SJCRH30 (cell line): ENCODE measurements around the gene CTRB2. TPM values are rescaled to one million over a fixed set of nuclear protein-coding genes. Genes with fewer than 3 reads are reported as not detected.
"Not testable (repeated sequence)": the region's sequence is repeated elsewhere in the genome, so short reads cannot be mapped to it uniquely, and the experiment has no call there.

ENCODE experiments used
- DNase-seq, 2 experiments: peaks; one replicate each; pipeline ENCODE4 v3.0.0-alpha.2; 2015 to 2020
- H3K27ac ChIP-seq: fragments of 250-450 bp; sonication (Bioruptor Pico); 2 replicates; pipeline ENCODE4 v1.5.1; 2020; ENCODE audit warnings: mild to moderate bottlenecking, moderate library complexity
- H3K27me3 ChIP-seq: fragments of 250-450 bp; sonication (Bioruptor Pico); 2 replicates; pipeline ENCODE4 v1.5.1; 2020; ENCODE audit warnings: mild to moderate bottlenecking, moderate library complexity
- H3K36me3 ChIP-seq: fragments of 250-450 bp; sonication (Bioruptor Pico); 2 replicates; pipeline ENCODE4 v1.5.1; 2020; ENCODE audit warnings: mild to moderate bottlenecking, moderate library complexity
- H3K4me1 ChIP-seq: fragments of 250-450 bp; sonication (Bioruptor Pico); 2 replicates; pipeline ENCODE4 v1.5.1; 2020; ENCODE audit warnings: mild to moderate bottlenecking, moderate library complexity
- H3K4me3 ChIP-seq: fragments of 250-450 bp; sonication (Bioruptor Pico); 2 replicates; pipeline ENCODE4 v1.5.1; 2020; ENCODE audit warnings: mild to moderate bottlenecking, moderate library complexity
- H3K9me3 ChIP-seq: fragments of 250-450 bp; sonication (Bioruptor Pico); replicated peaks from 2 replicates; pipeline ENCODE4 v1.5.1; 2020; ENCODE audit warnings: mild to moderate bottlenecking, moderate library complexity
- total RNA-seq: library from RNA; depleted of rRNA; stranded (reverse); fragments of >200 nt; shearing (Covaris generic); gene quantifications from 2 replicates; pipeline ENCODE4 v1.2.3, GENCODE V29; 2014

CTRB2 gene
- total RNA-seq, 1 experiment from 2014 or later = not detected

DNA sequence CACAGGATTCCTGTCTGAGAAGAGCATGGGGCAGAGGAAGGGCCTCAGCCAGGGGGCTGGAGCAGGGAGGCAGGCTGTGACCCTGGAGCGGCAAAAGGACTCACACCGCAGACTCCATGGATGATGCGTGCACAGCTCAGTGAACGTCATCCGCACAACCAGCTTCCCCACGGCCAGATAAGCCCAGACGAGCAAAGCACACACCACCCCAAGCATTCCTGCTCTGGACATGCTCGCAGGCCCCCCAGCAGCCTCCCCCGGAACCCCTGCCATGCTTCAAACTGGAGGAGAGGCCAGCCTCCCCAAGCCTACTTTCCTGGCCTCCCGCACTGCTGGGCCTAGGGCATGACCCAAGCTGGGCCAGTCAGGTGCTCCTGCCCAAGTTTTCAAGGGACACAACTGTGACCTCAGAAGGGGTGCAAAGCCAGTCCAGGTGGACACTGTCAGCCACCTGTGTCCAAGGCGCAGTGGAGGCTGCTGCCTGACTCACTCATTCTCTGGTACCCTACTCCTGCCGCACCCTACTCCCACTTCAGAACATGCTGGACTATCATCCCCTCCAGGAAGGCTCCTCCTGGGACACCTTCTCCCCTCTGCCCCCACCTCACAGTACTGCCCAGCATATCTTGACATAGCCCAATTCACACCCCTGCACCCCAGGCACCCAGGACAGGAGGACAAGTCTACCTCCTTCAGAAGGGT, 39.7 kb upstream of the CTRB2 start:
- Histone ChIP-seq H3K27ac (peak overlapping the region; percentile 90; the same call in 1 of the 2 replicates), H3K4me1 (peaks cover 20% of the 10 kb centered on the region), H3K9me3 (no peaks in the 10 kb centered on the region), H3K4me3 (no peak overlapping the region), H3K36me3 (no peaks in the 10 kb centered on the region), H3K27me3 (no peaks in the 10 kb centered on the region)
- DNase-seq = no peak

- Histone ChIP-seq H3K36me3 (no peaks in the 10 kb centered on the region), H3K4me1 (peaks cover 20% of the 10 kb centered on the region), H3K27ac (peak overlapping the region; percentile 90), H3K4me3 (peak overlapping the region; percentile 6), H3K9me3 (no peaks in the 10 kb centered on the region), H3K27me3 (no peaks in the 10 kb centered on the region)
- peak; percentile 87 to 91 for DNase-seq
Observed at GRCh38 chr16:75244844-75245758, 38.1 kb upstream of the CTRB2 start.

DNA sequence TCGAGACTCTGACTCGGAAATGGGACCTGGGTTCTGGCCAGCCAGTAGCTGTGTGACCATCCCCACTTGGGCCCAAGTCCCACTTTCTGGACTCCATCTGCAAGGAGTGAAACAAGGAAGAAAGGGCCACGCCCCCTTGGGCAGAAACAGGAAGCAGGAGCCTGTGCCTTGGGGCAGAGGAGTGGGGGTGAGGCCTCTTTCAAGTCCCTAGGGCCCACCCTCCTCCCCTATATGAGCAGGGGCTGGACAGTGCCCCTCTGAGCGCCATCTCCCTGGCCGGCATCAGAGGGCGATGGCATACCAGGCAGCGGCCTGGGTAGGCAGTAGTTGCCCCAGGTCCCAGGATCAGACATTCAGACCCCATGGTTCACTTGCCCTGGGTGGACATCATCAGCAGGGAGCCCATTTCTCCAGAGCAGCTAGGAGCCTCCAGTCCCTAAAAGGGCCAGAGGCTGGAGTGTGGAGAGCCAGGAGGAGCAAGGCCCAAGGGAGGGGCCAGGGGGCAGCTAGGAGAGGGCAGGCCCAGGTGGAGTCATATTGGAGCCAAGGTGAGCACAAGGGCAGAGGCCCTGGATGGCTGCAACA, 37.4 kb upstream of the CTRB2 start:
- Histone ChIP-seq H3K9me3 (no peaks in the 10 kb centered on the region), H3K27ac (peak overlapping the region; percentile 90), H3K27me3 (no peaks in the 10 kb centered on the region), H3K4me3 (no peak overlapping the region), H3K36me3 (no peaks in the 10 kb centered on the region), H3K4me1 (peaks cover 22% of the 10 kb centered on the region)
- peak in 1 of 2 experiments; percentile 18 for DNase-seq

DNA sequence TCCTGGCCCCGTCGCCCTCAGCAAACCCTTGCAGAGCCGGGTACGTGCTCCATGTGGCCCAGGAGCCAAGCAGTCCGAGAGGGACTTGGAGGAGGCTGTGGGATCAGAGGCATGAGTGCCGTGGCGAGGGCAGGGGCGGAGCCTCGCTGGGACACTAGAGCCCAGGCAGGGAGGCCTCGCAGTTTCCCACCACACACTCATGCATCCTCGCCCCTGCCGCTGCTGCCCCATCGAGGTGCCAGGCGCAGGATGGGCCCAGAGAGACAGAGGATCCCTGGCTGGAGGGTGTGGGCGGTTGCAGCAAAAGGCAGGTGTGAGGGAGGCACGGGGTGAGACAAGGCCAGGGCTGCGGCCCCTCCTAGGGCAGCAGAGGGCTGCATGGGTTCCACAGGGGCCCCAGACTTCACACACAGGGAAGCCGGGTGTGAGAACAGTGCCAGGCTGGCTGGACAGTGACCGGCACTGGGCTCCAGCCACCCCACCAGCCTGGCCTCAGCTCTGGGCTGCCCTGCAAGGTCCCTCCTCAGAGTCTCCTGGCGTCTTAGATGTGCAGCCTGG, 36.8 kb upstream of the CTRB2 start:
- DNase-seq = no peak
- Histone ChIP-seq H3K4me3 (no peak overlapping the region), H3K4me1 (peaks cover 28% of the 10 kb centered on the region), H3K27ac (no peak overlapping the region; the same call in 1 of the 2 replicates), H3K27me3 (no peaks in the 10 kb centered on the region), H3K9me3 (no peaks in the 10 kb centered on the region), H3K36me3 (no peaks in the 10 kb centered on the region)

DNA sequence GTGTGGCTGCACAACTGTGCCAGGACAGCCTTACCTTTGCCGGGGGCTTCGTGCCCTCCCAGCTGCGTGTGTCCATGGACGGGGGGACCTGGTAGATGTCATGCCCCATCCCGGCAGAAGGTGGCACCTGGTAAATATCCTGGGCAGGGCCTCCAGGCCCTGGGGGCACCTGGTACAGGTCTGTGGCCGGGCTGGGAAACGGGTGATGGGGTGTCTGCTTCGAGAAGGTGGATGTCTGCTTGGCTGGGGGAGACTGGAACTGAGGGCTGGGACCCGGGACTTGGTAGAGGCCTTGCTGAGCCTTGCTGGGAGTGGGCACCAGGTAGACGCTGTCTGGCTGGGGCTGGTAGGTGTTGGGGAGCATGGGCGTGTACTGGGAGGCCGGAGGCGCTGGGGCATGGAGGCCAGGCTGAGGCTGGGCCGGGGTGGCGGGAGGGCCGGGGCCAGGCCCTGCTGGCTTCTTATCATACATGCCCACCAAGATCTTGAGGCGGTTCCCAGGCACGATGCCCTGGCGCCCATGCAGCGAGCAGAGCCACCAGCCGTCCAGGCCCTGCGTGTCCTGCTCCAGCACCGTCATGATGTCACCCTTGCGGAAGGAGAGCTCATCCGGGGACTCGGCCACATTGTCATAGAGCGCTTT, 35.6 kb upstream of the CTRB2 start:
- not testable (repeated sequence) for H3K9me3 ChIP-seq, H3K36me3 ChIP-seq, H3K4me3 ChIP-seq, H3K27ac ChIP-seq, DNase-seq, H3K27me3 ChIP-seq
- peaks cover 37% of the 10 kb centered on the region for H3K4me1 ChIP-seq

DNA sequence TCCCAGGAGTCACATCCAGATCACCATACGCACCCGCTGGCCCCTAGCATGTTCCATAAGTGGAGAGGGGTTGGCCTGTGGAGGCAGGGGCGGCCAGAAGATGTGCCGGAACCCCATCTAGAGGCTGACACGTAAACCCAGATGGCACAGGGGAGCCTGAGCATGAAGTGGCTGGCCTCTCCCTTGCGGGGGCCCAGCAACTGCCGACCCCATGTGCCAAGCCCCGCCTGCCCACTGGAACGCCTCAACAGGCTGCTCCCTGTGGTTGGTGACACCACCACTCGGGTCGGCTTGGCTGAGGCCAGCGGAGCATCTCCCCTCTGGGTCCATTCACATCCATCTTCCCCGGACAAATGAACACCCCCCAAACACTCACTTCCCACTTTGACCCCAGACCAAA, 35.0 kb upstream of the CTRB2 start:
- DNase-seq = no peak
- H3K36me3 ChIP-seq = no peaks in the 10 kb centered on the region
- H3K4me3 ChIP-seq = no peak overlapping the region
- no peaks in the 10 kb centered on the region for H3K9me3 ChIP-seq
- H3K27ac ChIP-seq = no peak overlapping the region
- H3K27me3 ChIP-seq = no peaks in the 10 kb centered on the region
- peaks cover 37% of the 10 kb centered on the region for H3K4me1 ChIP-seq

GRCh38 chr16:75241412-75241811, 34.5 kb upstream of the CTRB2 start:
- peaks cover 36% of the 10 kb centered on the region for H3K4me1 ChIP-seq
- DNase-seq = no peak
- no peak overlapping the region for H3K27ac ChIP-seq
- no peak overlapping the region for H3K4me3 ChIP-seq
- H3K27me3 ChIP-seq = no peaks in the 10 kb centered on the region
- H3K36me3 ChIP-seq = no peaks in the 10 kb centered on the region
- H3K9me3 ChIP-seq = no peaks in the 10 kb centered on the region

- not testable (repeated sequence) for H3K27ac ChIP-seq, H3K4me3 ChIP-seq, H3K36me3 ChIP-seq, H3K9me3 ChIP-seq, H3K27me3 ChIP-seq, DNase-seq
- H3K4me1 ChIP-seq = peaks cover 31% of the 10 kb centered on the region
Observed at GRCh38 chr16:75240633-75241032, 33.7 kb upstream of the CTRB2 start.

DNA sequence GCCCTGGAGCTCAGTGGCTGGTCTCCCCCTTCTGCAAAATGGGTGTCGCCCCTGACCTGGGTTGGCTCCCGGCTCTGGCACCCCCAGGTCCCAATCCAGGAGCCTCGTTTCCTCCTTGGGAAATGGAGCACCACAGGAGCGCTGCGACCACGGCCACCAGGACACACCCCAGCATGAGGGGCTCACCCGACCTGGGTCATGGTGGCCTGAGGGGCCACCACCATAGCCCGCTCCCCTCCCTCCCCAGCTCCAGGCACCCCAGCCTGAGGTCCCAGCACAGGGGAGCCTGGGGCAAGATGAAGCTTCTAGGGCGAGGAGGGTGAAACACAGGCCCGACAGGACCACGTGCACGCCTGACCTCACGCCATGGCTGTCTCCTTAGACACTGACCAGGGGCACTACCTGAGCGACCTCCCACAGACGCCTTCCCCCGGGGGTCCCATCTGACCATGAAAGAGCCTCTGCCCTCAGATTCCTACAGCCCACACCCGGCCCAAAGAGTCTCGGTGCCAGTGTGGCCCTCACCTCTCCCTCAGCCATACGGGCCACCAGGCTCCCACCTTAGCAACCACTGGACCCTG, 32.7 kb upstream of the CTRB2 start:
- Histone ChIP-seq H3K36me3 (no peaks in the 10 kb centered on the region), H3K4me1 (peaks cover 28% of the 10 kb centered on the region), H3K9me3 (no peaks in the 10 kb centered on the region), H3K4me3 (no peak overlapping the region), H3K27ac (no peak overlapping the region), H3K27me3 (no peaks in the 10 kb centered on the region)
- DNase-seq = no peak

DNA sequence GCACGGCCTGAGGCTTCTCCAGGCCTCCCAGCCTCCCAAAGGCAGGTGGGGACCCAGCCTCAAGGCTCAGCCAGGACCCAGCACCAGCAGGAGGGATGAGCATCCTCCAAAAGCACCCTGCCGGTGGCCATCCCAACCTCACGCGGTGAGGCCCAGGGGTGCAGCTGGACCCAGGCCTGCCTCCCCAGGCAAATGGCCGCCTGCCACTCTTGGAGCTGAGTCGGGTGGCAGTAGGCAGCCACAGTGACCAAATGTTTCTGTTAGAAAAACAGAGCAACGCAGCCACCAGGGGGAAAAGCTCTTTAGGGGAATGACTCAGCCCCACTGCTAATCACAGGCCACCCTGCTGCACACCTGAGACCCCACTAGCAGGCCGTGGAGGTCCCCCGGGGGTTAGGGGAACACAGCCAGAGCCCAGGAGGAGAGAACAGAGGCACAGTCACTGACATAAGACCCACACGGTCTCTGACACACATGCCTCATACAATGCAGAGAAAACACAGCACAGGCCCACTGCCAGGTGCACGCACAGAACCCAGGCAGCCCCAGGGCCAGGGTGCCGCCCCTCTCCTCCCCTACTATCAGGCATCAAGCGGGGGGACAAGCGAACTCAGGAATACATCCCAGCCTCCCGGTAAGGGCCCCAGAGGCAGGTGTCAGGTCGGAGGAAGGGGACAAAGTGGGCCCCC, 32.0 kb upstream of the CTRB2 start:
- H3K9me3 ChIP-seq = no peaks in the 10 kb centered on the region
- H3K27me3 ChIP-seq = no peaks in the 10 kb centered on the region
- no peak overlapping the region for H3K4me3 ChIP-seq
- H3K27ac ChIP-seq = peak overlapping the region; percentile 36; the same call in 1 of the 2 replicates
- H3K36me3 ChIP-seq = no peaks in the 10 kb centered on the region
- DNase-seq = peak in 1 of 2 experiments; percentile 22
- H3K4me1 ChIP-seq = peaks cover 21% of the 10 kb centered on the region

DNA sequence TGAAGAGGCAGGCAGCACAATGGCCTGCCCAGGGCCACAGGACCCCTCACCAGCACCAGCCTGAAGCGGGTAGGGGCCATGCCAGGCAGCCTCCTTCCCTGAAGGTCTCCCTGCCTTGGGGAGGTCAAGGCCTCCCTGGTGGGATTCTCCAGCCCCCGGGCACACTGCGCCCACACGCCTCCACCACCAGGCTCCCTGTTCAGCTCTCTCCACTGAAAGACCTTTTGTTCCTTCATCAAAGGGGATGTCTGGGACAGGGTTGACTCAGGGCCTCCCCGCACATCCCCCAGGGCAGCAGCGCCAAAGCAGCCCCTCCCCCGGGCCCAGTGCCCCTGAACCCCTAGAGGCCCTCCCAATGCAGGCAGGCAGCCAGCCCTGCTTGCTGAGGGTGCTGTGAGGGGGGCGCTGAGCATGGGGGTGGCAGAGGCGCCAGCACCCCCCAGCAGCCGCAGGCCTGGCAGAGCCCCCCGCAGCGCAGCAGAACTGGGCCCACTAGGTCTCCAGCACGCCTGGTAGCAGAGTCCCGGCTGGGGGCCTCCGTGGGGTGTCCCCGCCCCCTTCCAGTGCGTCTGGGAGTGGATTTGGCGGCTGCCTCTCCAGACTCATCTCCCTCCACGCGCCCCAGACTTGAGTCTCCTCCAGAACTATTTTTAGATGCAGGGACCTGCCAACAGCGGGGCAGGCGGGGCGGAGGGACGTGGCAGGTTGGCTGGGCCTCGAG, 31.3 kb upstream of the CTRB2 start:
- H3K4me1 ChIP-seq = peaks cover 17% of the 10 kb centered on the region; the same call in 1 of the 2 replicates
- peak overlapping the region; percentile 36; the same call in 1 of the 2 replicates for H3K27ac ChIP-seq
- H3K27me3 ChIP-seq = no peaks in the 10 kb centered on the region
- H3K9me3 ChIP-seq = no peaks in the 10 kb centered on the region
- H3K4me3 ChIP-seq = no peak overlapping the region
- DNase-seq = peak; percentile 54 to 61
- no peaks in the 10 kb centered on the region for H3K36me3 ChIP-seq

DNA sequence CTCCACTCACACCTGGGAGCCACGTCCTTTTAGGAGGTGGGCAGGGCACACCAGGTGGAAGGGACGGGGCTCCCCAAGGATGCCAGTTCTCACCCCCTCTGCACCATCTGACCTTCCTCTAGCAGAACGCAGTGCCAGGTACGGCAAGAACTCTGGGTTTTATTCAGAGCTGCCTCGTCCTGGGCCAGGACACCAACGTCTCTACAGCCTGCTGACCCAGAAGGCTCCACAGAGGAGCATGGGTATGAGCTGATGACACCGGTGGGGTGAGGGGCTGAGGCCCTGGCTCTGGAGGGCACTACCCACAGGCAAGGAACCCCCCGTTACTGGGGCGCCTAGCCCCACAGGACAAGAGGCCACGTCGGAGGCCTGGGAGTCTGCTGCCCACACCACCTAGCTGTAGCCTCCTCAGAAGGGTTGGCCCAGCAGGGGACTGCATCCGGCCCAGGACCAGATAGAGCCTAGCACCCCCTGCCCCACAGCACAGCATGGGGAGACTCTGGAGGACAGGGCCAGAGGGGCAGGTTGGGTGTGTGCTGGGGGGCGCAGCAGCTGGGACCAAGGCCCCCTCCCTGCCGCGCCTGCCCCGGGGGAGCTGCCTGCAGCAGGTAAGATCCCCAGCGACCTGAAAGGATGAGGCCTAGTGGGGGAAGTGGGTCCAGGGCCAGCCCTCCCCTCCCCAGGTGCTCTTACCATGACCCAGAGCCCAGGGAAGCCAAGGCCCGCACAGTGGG, 30.6 kb upstream of the CTRB2 start:
- H3K4me3 ChIP-seq = no peak overlapping the region
- peaks cover 17% of the 10 kb centered on the region; the same call in 1 of the 2 replicates for H3K4me1 ChIP-seq
- H3K27ac ChIP-seq = peak overlapping the region; percentile 36; the same call in 1 of the 2 replicates
- peaks cover 5% of the 10 kb centered on the region for H3K36me3 ChIP-seq
- no peaks in the 10 kb centered on the region for H3K27me3 ChIP-seq
- no peaks in the 10 kb centered on the region for H3K9me3 ChIP-seq
- no peak for DNase-seq
